Uterus (tissue), 2 donors: ENCODE measurements around the gene NAT14.

Experiments
- CTCF ChIP-seq, 4 experiments: fragments of 200-600 bp in 2 of 4; fragments of 450-650 bp in 2 of 4; sonication (generic) in 2 of 4; IDR thresholded peaks; one replicate each; pipeline ENCODE4 v1.5.1; 2016 to 2019; ENCODE audit warnings: antibody characterized with exemption in 4 of 4, mild to moderate bottlenecking in 2 of 4, moderate library complexity in 1 of 4
- POLR2A ChIP-seq, 2 donors: fragments of 450-650 bp; IDR thresholded peaks; one replicate each; pipeline ENCODE4 v1.6.1; 2016; ENCODE audit warnings: antibody characterized with exemption in 2 of 2, mild to moderate bottlenecking in 1 of 2, moderate library complexity in 1 of 2

- TF ChIP-seq CTCF (IDR thresholded peaks at IDR 0.05) (no peak), POLR2A (IDR thresholded peaks at IDR 0.05) (no peak)
Observed at GRCh38 chr19:55478364-55478763, 6.6 kb upstream of the NAT14 start.
